Measurements from ENCODE around the gene CAMTA1. TPM values are rescaled to one million over a fixed set of nuclear protein-coding genes. Genes with fewer than 3 reads are reported as not detected.

CAMTA1 gene
- total and polyA plus RNA-seq, 4 donors, result 48.1 to 140 (median 52.3) TPM

DNA sequence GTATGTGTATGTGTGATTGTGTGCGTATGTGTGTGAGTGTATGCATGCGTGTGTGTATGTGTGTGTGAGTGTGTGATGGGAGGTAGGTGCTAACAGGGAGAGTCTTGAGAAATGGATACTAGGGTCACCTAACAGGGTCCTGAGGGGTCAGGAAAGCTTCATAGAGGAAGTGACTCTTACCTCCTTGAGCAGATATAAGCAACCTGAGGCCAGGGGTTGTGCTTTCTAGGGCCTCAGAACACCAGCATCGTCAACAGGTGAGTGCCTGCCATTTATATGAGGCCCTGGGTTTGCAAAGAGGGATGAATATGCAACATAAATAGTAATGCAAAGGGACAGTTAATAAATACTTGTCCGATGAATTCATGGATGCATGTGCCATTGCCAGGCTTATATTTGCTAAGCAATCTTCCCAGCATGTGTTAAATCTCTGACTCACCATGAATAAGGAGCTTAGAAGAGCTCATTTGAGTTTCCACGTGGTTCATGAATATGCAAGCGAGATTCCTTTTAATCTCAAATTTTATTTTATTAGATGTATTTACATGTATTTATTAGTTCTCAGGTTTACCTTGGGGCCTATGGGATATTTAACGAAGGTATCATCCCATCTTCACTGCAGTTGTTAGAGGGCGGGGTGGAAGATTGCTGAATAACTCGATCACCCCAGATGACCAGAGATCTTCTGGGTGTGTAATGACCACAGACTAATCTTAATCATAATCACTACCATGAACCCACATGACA lies 438.3 kb downstream of the CAMTA1 start:
- ATAC-seq (ENCODE audit: insufficient read depth, low FRiP score), result no peak
- H3K27ac ChIP-seq (ENCODE audit: low read depth in 1 of 2, low read length in 1 of 2), result no peak overlapping the region
- WGBS, 2 donors, result 91 to 93% methylated on average over 9 of the region's 9 CpGs
- H3K4me3 ChIP-seq, result no peak overlapping the region
- no peaks in the 10 kb centered on the region for H3K36me3 ChIP-seq (ENCODE audit: control insufficient read depth in 4 of 4, insufficient read depth in 4 of 4, low read length in 4 of 4)
- no peaks in the 10 kb centered on the region for H3K4me1 ChIP-seq (ENCODE audit: control insufficient read depth in 5 of 5, insufficient read depth in 5 of 5, low read length in 5 of 5)
- H3K9ac ChIP-seq (ENCODE audit: insufficient read depth in 1 of 2, low read length in 2 of 2), result no peak overlapping the region
- TF ChIP-seq CTCF (IDR thresholded peaks at IDR 0.05; ENCODE audit: control extremely low read depth, extremely low read depth), result no peak
- DNase-seq, result no peak
- peaks cover 0 to 5% (median 0%) of the 10 kb centered on the region in 4 donors for H3K9me3 ChIP-seq (ENCODE audit: control insufficient read depth in 4 of 4, insufficient read depth in 3 of 4, low read length in 3 of 4)
- H3K27me3 ChIP-seq (ENCODE audit: control insufficient read depth in 3 of 3, insufficient read depth in 3 of 3, low read length in 2 of 3), result peaks cover 0 to 6% (median 0%) of the 10 kb centered on the region in 3 donors

DNA sequence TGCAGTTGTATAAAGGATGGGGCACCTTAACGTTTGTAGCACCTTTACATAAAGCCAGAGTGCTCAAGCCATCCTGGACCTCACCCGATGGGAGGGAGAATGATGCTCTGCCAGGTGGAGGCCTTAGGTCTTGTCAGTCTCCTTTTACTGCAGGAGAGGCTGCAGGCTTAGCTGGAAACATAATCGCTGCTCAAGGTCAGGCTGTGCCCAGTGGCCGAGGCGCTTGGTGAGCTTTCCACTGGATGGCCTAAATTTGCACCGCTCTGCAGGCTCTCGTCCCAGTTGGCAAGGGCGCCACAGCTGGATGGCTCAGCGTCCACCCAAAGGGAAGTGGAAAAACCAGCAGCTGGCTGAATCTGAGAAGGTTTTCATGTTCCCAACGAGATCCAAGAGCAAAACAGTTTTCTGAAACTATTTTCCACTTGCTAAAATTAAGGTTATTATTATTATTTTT lies 438.9 kb downstream of the CAMTA1 start:
- ATAC-seq (ENCODE audit: insufficient read depth, low FRiP score) (no peak), DNase-seq (no peak)
- H3K27ac ChIP-seq (ENCODE audit: low read depth in 1 of 2, low read length in 1 of 2), result no peak overlapping the region
- no peaks in the 10 kb centered on the region for H3K36me3 ChIP-seq (ENCODE audit: control insufficient read depth in 4 of 4, insufficient read depth in 4 of 4, low read length in 4 of 4)
- TF ChIP-seq CTCF (IDR thresholded peaks at IDR 0.05; ENCODE audit: control extremely low read depth, extremely low read depth), result no peak
- no peaks in the 10 kb centered on the region for H3K4me1 ChIP-seq (ENCODE audit: control insufficient read depth in 5 of 5, insufficient read depth in 5 of 5, low read length in 5 of 5)
- no peak overlapping the region for H3K4me3 ChIP-seq
- H3K27me3 ChIP-seq (ENCODE audit: control insufficient read depth in 3 of 3, insufficient read depth in 3 of 3, low read length in 2 of 3), result peaks cover 0 to 6% (median 0%) of the 10 kb centered on the region in 3 donors
- 78% methylated on average over 10 of the region's 10 CpGs for WGBS, 2 donors
- H3K9me3 ChIP-seq (ENCODE audit: control insufficient read depth in 4 of 4, insufficient read depth in 3 of 4, low read length in 3 of 4), result peaks cover 0 to 5% (median 0%) of the 10 kb centered on the region in 4 donors
- no peak overlapping the region for H3K9ac ChIP-seq (ENCODE audit: insufficient read depth in 1 of 2, low read length in 2 of 2)

DNA sequence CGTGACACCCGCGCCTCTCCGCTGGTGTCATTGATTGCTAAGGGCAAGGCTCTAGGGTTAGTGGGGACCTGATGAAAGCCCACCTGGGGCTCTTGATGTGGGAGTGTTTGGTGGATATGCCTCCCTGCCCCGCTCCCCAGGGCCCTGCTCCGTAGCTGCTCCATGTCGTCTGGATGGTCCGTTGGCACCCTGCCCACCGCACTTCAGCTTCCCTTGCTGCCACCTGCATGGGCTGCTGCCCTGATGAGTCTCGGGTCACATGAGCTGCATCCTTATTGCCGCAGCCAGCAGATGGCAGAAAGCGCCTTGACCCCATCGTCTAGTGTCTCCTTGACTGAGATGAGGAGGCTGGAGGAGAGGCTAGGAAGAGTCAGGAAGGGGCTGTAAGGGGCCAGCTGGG lies 439.4 kb downstream of the CAMTA1 start:
- 75 to 83% methylated on average over 13 of the region's 13 CpGs for WGBS, 2 donors
- Histone ChIP-seq H3K27ac (ENCODE audit: low read depth in 1 of 2, low read length in 1 of 2) (no peak overlapping the region), H3K4me1 (ENCODE audit: control insufficient read depth in 5 of 5, insufficient read depth in 5 of 5, low read length in 5 of 5) (no peaks in the 10 kb centered on the region), H3K9ac (ENCODE audit: insufficient read depth in 1 of 2, low read length in 2 of 2) (no peak overlapping the region), H3K9me3 (ENCODE audit: control insufficient read depth in 4 of 4, insufficient read depth in 3 of 4, low read length in 3 of 4) (peaks cover 0 to 4% (median 0%) of the 10 kb centered on the region in 4 donors), H3K4me3 (no peak overlapping the region), H3K36me3 (ENCODE audit: control insufficient read depth in 4 of 4, insufficient read depth in 4 of 4, low read length in 4 of 4) (no peaks in the 10 kb centered on the region), H3K27me3 (ENCODE audit: control insufficient read depth in 3 of 3, insufficient read depth in 3 of 3, low read length in 2 of 3) (peaks cover 0 to 6% (median 0%) of the 10 kb centered on the region in 3 donors)
- TF ChIP-seq CTCF (IDR thresholded peaks at IDR 0.05; ENCODE audit: control extremely low read depth, extremely low read depth), result no peak
- ATAC-seq (ENCODE audit: insufficient read depth, low FRiP score) (no peak), DNase-seq (no peak)

All from lung (tissue), 12 donors.